Raji (cell line): ENCODE results near the gene GLE1.

Experiments
- POLR2A ChIP-seq: IDR thresholded peaks from 2 replicates; pipeline ENCODE4 v1.6.1; 2011; ENCODE audit warnings: low read depth, low read length, control low read depth; ENCODE audit not compliant: insufficient read depth

The GLE1 gene

GRCh38 chr9:128556926-128557634 lies 52.6 kb downstream of the GLE1 start:
- TF ChIP-seq POLR2A = no peak

- TF ChIP-seq POLR2A = no peak
Observed at GRCh38 chr9:128558431-128559310, 54.2 kb downstream of the GLE1 start.

GRCh38 chr9:128565578-128565977 lies 61.1 kb downstream of the GLE1 start:
- no peak for TF ChIP-seq POLR2A

- no peak for TF ChIP-seq POLR2A
Observed at GRCh38 chr9:128568470-128569078, 64.1 kb downstream of the GLE1 start.

GRCh38 chr9:128575469-128575868 lies 71.0 kb downstream of the GLE1 start:
- TF ChIP-seq POLR2A = no peak

GRCh38 chr9:128575916-128576315 lies 71.4 kb downstream of the GLE1 start:
- no peak for TF ChIP-seq POLR2A

- TF ChIP-seq POLR2A = no peak
Observed at GRCh38 chr9:128577206-128577605, 72.7 kb downstream of the GLE1 start.

GRCh38 chr9:128579194-128579593 lies 74.7 kb downstream of the GLE1 start:
- TF ChIP-seq POLR2A = no peak

GRCh38 chr9:128580731-128581130 lies 76.2 kb downstream of the GLE1 start:
- no peak for TF ChIP-seq POLR2A

- no peak for TF ChIP-seq POLR2A
Observed at GRCh38 chr9:128587453-128587852, 82.9 kb downstream of the GLE1 start.

- no peak for TF ChIP-seq POLR2A
Observed at GRCh38 chr9:128588581-128589233, 84.2 kb downstream of the GLE1 start.
